ENCODE data around the gene MAP3K15.

MAP3K15 gene

DNA sequence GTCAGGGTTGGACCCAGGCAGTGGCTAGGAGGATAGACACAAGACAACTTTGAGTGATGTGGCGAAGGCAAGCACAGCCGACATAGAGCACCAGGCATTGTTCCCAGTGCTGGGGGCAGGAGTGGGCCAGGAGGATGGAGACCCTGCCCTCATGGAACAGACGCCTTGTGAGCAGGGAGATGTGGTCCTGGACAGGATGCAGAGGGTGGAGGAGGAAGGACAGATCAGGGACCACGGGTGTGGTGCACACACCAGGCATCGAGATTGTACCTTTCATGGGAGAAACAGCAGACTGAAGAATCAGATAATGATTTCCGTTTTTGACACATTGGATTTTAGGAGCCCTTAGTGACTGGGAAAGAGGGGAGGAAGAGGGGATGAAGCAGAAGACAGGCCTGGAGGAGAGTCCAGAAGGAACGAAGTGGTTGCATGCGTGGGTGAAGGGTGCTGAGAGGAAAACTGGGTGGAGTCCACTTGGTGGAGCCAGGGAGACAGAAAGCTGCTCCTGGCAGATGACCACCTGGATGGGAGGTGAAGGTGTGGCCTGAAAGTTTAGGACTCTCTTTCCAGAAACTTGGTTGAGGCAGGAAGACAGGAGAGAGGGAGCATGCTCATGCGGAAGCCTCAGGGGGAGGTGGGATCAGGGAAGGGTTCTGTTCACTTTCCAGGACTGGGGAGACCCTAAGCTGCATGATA is 27.9 kb upstream of the MAP3K15 start:
- TF ChIP-seq FOXM1 (IDR thresholded peaks at IDR 0.05; ENCODE audit: borderline replicate concordance) (no peak), ZNF384 (IDR thresholded peaks at IDR 0.05) (no peak), CTBP1 (IDR thresholded peaks at IDR 0.05; ENCODE audit: borderline replicate concordance) (no peak), FOXA1 (IDR thresholded peaks at IDR 0.05) (no peak), SP1 (IDR thresholded peaks at IDR 0.05) (no peak), FOXK2 (IDR thresholded peaks at IDR 0.05) (no peak), NFRKB (IDR thresholded peaks at IDR 0.05) (no peak), SUZ12 (IDR thresholded peaks at IDR 0.05) (no peak), PKNOX1 (IDR thresholded peaks at IDR 0.05) (no peak), ELF4 (IDR thresholded peaks at IDR 0.05) (no peak), LEF1 (IDR thresholded peaks at IDR 0.05; ENCODE audit: borderline replicate concordance) (no peak), L3MBTL2 (conservative IDR thresholded peaks at IDR 0.05) (no peak), ARNT (IDR thresholded peaks at IDR 0.05) (no peak), TARDBP (IDR thresholded peaks at IDR 0.05) (no peak), HDGF (IDR thresholded peaks at IDR 0.05; ENCODE audit: borderline replicate concordance) (no peak)
- ChIA-PET POLR2A (no interaction called here), CTCF (no interaction called here)
- no peak for DNase-seq (ENCODE audit: extremely low spot score)

GRCh38 chrX:19541931-19542330 is 26.6 kb upstream of the MAP3K15 start:
- TF ChIP-seq FOXA1 (IDR thresholded peaks at IDR 0.05): no peak
- TF ChIP-seq LEF1 (IDR thresholded peaks at IDR 0.05; ENCODE audit: borderline replicate concordance): no peak
- no peak for TF ChIP-seq SP1 (IDR thresholded peaks at IDR 0.05)
- no peak for TF ChIP-seq TARDBP (IDR thresholded peaks at IDR 0.05)
- POLR2A ChIA-PET: no interaction called here
- CTCF ChIA-PET: no interaction called here
- no peak for DNase-seq (ENCODE audit: extremely low spot score)

DNA sequence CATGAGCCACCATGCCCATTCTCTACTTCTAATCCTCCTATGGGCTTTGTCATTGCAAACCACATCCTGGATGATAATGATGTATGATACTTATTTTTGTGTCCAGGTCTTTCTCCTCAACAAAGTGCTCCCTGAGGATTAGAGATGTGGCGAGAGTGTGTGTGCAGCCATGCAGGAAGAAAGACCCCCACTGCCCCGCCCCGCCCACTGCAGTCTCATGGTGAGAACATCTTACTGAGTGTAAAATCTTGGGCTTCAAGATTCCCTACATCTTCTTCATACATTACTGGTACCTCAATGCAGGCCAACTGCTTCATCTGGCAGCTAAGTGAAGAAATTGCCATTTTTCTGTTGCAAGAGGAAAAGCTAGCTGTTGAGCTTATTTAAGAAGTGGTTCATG is 25.9 kb upstream of the MAP3K15 start:
- POLR2A ChIA-PET: no interaction called here
- TF ChIP-seq BHLHE40 (IDR thresholded peaks at IDR 0.05; ENCODE audit: borderline replicate concordance): no peak
- TF ChIP-seq NFRKB (IDR thresholded peaks at IDR 0.05): no peak
- CTCF ChIA-PET: no interaction called here
- no peak for DNase-seq (ENCODE audit: extremely low spot score)

DNA sequence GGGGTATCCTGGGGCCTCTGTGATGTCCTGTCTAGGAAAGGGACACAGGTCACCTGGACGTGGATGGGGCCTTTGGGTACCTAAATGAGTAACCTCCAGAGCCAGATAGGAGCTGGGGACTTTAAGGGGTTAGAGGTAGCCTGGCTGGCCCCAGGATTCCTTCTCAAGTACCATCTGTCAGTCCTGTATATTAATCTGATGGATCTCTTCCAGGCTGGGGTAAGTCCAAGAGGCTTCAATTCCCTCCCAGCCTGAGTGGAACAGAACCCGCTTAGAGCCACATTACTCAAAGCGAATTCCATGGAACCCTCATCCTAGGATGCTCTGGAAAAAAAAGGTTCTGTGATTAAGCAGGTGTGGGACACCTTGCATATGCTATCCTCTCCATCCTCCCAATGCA is 24.8 kb upstream of the MAP3K15 start:
- CTCF ChIA-PET: no interaction called here
- TF ChIP-seq ELF4 (IDR thresholded peaks at IDR 0.05) (no peak), SUZ12 (IDR thresholded peaks at IDR 0.05) (no peak), TARDBP (IDR thresholded peaks at IDR 0.05) (no peak), L3MBTL2 (conservative IDR thresholded peaks at IDR 0.05) (no peak), LEF1 (IDR thresholded peaks at IDR 0.05; ENCODE audit: borderline replicate concordance) (no peak), PKNOX1 (IDR thresholded peaks at IDR 0.05) (no peak), CTBP1 (IDR thresholded peaks at IDR 0.05; ENCODE audit: borderline replicate concordance) (no peak), SP1 (IDR thresholded peaks at IDR 0.05) (no peak), FOXK2 (IDR thresholded peaks at IDR 0.05) (no peak), BHLHE40 (IDR thresholded peaks at IDR 0.05; ENCODE audit: borderline replicate concordance) (no peak), ARNT (IDR thresholded peaks at IDR 0.05) (no peak), FOXM1 (IDR thresholded peaks at IDR 0.05; ENCODE audit: borderline replicate concordance) (no peak), ZNF384 (IDR thresholded peaks at IDR 0.05) (no peak), FOXA1 (IDR thresholded peaks at IDR 0.05) (no peak), NFRKB (IDR thresholded peaks at IDR 0.05) (no peak), HDGF (IDR thresholded peaks at IDR 0.05; ENCODE audit: borderline replicate concordance) (no peak)
- POLR2A ChIA-PET: no interaction called here
- DNase-seq (ENCODE audit: extremely low spot score): no peak

- CTCF ChIA-PET: no interaction called here
- POLR2A ChIA-PET: no interaction called here
- TF ChIP-seq ELF4 (IDR thresholded peaks at IDR 0.05) (no peak), FOXA1 (IDR thresholded peaks at IDR 0.05) (no peak), L3MBTL2 (conservative IDR thresholded peaks at IDR 0.05) (no peak), LEF1 (IDR thresholded peaks at IDR 0.05; ENCODE audit: borderline replicate concordance) (no peak), ZNF384 (IDR thresholded peaks at IDR 0.05) (no peak), SP1 (IDR thresholded peaks at IDR 0.05) (no peak), FOXM1 (IDR thresholded peaks at IDR 0.05; ENCODE audit: borderline replicate concordance) (no peak)
- DNase-seq (ENCODE audit: extremely low spot score): no peak
Measured at GRCh38 chrX:19539665-19540064, 24.4 kb upstream of the MAP3K15 start.

GRCh38 chrX:19535476-19535875 is 20.2 kb upstream of the MAP3K15 start:
- ChIA-PET CTCF (interaction anchor here (0.7 to 1.8 kb wide), 8 partner anchors 21 to 348 kb away, joined by 3 to 9 read pairs (median 4); no protein-coding TSS in a partner anchor), POLR2A (no interaction called here)
- DNase-seq (ENCODE audit: extremely low spot score): peak; percentile 39

DNA sequence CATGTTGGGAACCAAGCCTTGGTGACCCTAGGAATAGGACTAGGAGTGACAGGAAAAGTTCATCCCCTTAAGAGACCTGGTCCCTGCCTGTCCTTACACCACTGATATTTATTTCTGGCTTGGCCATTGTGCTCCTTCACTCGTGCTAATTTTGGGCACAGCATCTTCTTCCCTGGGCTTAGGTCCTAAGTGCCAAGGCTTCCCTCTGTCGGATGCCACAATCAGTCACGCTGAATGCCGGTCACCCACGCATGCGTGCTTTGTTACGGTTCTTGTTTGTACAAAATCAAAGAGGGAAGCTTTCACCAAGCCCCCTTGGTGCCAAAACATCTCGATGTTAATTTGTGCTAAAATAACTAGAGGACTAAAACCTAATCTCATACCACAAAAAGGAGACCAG is 17.4 kb upstream of the MAP3K15 start:
- TF ChIP-seq SP1 (IDR thresholded peaks at IDR 0.05) (no peak), SUZ12 (IDR thresholded peaks at IDR 0.05) (no peak), PKNOX1 (IDR thresholded peaks at IDR 0.05) (no peak), FOXK2 (IDR thresholded peaks at IDR 0.05) (no peak), BHLHE40 (IDR thresholded peaks at IDR 0.05; ENCODE audit: borderline replicate concordance) (no peak), ARNT (IDR thresholded peaks at IDR 0.05) (no peak), ELF4 (IDR thresholded peaks at IDR 0.05) (no peak)
- POLR2A ChIA-PET: no interaction called here
- CTCF ChIA-PET: no interaction called here

More at GRCh38 chrX:19535476-19535875, 20.2 kb upstream of the MAP3K15 start:
- TF ChIP-seq ZNF384 (IDR thresholded peaks at IDR 0.05) (peak; percentile 80), LEF1 (IDR thresholded peaks at IDR 0.05; ENCODE audit: borderline replicate concordance) (no peak), ELF4 (IDR thresholded peaks at IDR 0.05) (no peak)

More for the DNA sequence above, 17.4 kb upstream of the MAP3K15 start:
- no peak for DNase-seq (ENCODE audit: extremely low spot score)

Measured in HEK293T (cell line).